K562 (cell line): Measurements from ENCODE around the gene TRUB2. TPM values are rescaled to one million over a fixed set of nuclear protein-coding genes. Genes with fewer than 3 reads are reported as not detected.

Source experiments
- ATAC-seq: fragments of 200-7000 bp; cut with Tn5 transposase; 3 replicates; pipeline ENCODE4 v1.9.1; 2020; ENCODE audit warnings: moderate library complexity
- BruUV-seq: library from RNA; stranded (reverse); fragments of 400-500 nt; replicated peaks from 2 replicates; lab custom pipeline; 2021; lab: Mats Ljungman, UMichigan
- CTCF ChIA-PET: fragments of 300-600 bp; formaldehyde crosslinking; extraction: SDS; loops from one replicate; lab custom pipeline; 2021; ENCODE audit warnings: low intra/inter-chr PET ratio; lab: Yijun Ruan, JAX
- POLR2A ChIA-PET: fragments of 300-600, 350-650 bp; sonication (Branson Sonifier 250); formaldehyde crosslinking; extraction: SDS; loops from one replicate; lab custom pipeline; 2021; ENCODE audit warnings: antibody characterized with exemption, inconsistent platforms; lab: Yijun Ruan, JAX
- DNase-seq, 4 experiments: peaks; one replicate each; pipeline versions ENCODE4 v3.0.0 to v3.0.0-alpha.2; 2011 to 2018; ENCODE audit warnings: low spot score in 3 of 4, mixed read lengths in 3 of 4; ENCODE audit errors: extremely low read depth in 1 of 4
- FAIRE-seq: peaks from 2 replicates; lab custom pipeline; 2011; peaks lifted over from hg19 to GRCh38; lab: Jason Lieb, UNC
- H2AFZ ChIP-seq: 2 replicates; pipeline ENCODE4 v1.6.0; 2011; ENCODE audit warnings: low read depth, low read length, control low read depth, inconsistent platforms
- H3K27ac ChIP-seq: fragments of 200-600 bp; 3 replicates; pipeline ENCODE4 v1.8.0; 2011; ENCODE audit warnings: low read depth, mild to moderate bottlenecking, control low read depth, inconsistent platforms, low read length, moderate library complexity, mixed read lengths; ENCODE audit errors: extremely low read depth
- H3K27me3 ChIP-seq, 2 experiments: fragments of 300-600 bp in 1 of 2; 2 replicates in 1 of 2; 3 replicates in 1 of 2; pipeline versions ENCODE4 v1.6.0 to v1.8.0; 2011; ENCODE audit warnings: inconsistent platforms in 2 of 2, low read length in 2 of 2, mild to moderate bottlenecking in 1 of 2, mixed read lengths in 1 of 2, moderate library complexity in 1 of 2; ENCODE audit not compliant: control insufficient read depth in 2 of 2, insufficient read depth in 2 of 2
- H3K36me3 ChIP-seq: fragments of 300-600 bp; 3 replicates; pipeline ENCODE4 v1.8.0; 2011; ENCODE audit warnings: mild to moderate bottlenecking, low read length, inconsistent platforms; ENCODE audit not compliant: control insufficient read depth, insufficient read depth
- H3K4me1 ChIP-seq, 2 experiments: fragments of 200-600 bp in 1 of 2; replicated peaks in 1 of 2; 2 replicates in 1 of 2; 3 replicates in 1 of 2; pipeline versions ENCODE4 v1.5.1 to v1.8.0; 2011; ENCODE audit warnings: inconsistent platforms in 2 of 2, low read length in 2 of 2, mild to moderate bottlenecking in 1 of 2, mixed read lengths in 1 of 2, moderate library complexity in 1 of 2; ENCODE audit not compliant: control insufficient read depth in 2 of 2, insufficient read depth in 2 of 2
- H3K4me2 ChIP-seq: 2 replicates; pipeline ENCODE4 v1.6.1; 2011; ENCODE audit warnings: low read length, control low read depth, inconsistent platforms, mixed read lengths; ENCODE audit not compliant: insufficient read depth
- H3K4me3 ChIP-seq: fragments of 200-600 bp; sonication (generic), shearing (Covaris generic); 2 replicates; pipeline ENCODE4 v1.5.1; 2016; ENCODE audit warnings: control low read depth, inconsistent platforms
- H3K79me2 ChIP-seq: fragments of 200-600 bp; 3 replicates; pipeline ENCODE4 v1.8.0; 2011; ENCODE audit warnings: low read length, inconsistent platforms; ENCODE audit not compliant: control insufficient read depth, insufficient read depth
- H3K9ac ChIP-seq, 2 experiments: 2 replicates each; pipeline versions ENCODE4 v1.6.0 to v1.6.1; 2011; ENCODE audit warnings: low read depth in 2 of 2, low read length in 2 of 2, control low read depth in 1 of 2, inconsistent platforms in 1 of 2, mild to moderate bottlenecking in 1 of 2, mixed read lengths in 1 of 2; ENCODE audit not compliant: insufficient read depth in 1 of 2
- H3K9me1 ChIP-seq: one replicate; pipeline ENCODE4 v1.6.0; 2011; ENCODE audit warnings: inconsistent platforms, mild to moderate bottlenecking, low read length, moderate library complexity; ENCODE audit not compliant: control insufficient read depth, insufficient read depth
- H3K9me3 ChIP-seq: replicated peaks from 2 replicates; pipeline ENCODE4 v1.5.1; 2011; ENCODE audit warnings: low read depth, low read length, inconsistent platforms; ENCODE audit not compliant: control insufficient read depth, insufficient read depth
- H4K20me1 ChIP-seq: replicated peaks from 2 replicates; pipeline ENCODE4 v1.6.1; 2011; ENCODE audit warnings: low read length, inconsistent platforms, mixed read lengths; ENCODE audit not compliant: control insufficient read depth, insufficient read depth
- ATF1 ChIP-seq, 2 experiments: fragments of 450-650 bp in 1 of 2; IDR thresholded peaks; 2 replicates each; pipeline ENCODE4 v1.6.1; 2016; ENCODE audit warnings: missing compliant biosample characterization in 1 of 2, missing genetic modification characterization in 1 of 2
- ATF4 ChIP-seq: fragments of 450-650 bp; formaldehyde crosslinking; IDR thresholded peaks from 2 replicates; pipeline ENCODE4 v1.4.0; 2022; ENCODE audit warnings: mild to moderate bottlenecking, moderate library complexity
- BDP1 ChIP-seq: IDR thresholded peaks from 3 replicates; pipeline ENCODE4 v1.6.1; 2011; ENCODE audit not compliant: insufficient read length, insufficient read depth
- CTCFL ChIP-seq: IDR thresholded peaks from 2 replicates; pipeline ENCODE4 v1.6.1; 2011; ENCODE audit warnings: borderline replicate concordance, low read depth, mild to moderate bottlenecking, moderate library complexity, low read length; ENCODE audit not compliant: insufficient read depth, poor library complexity, severe bottlenecking
- E2F6 ChIP-seq, 2 experiments: IDR thresholded peaks; 2 replicates each; pipeline ENCODE4 v1.6.1; 2011; ENCODE audit warnings: borderline replicate concordance in 1 of 2, control low read depth in 1 of 2, low read depth in 1 of 2, low read length in 1 of 2, mild to moderate bottlenecking in 1 of 2, mixed read lengths in 1 of 2, moderate library complexity in 1 of 2; ENCODE audit not compliant: insufficient read depth in 1 of 2, insufficient read length in 1 of 2, poor library complexity in 1 of 2, severe bottlenecking in 1 of 2; ENCODE audit errors: extremely low read depth in 1 of 2
- ELF1 ChIP-seq: fragments of 200-800 bp; sonication (Bioruptor generic); IDR thresholded peaks from 2 replicates; pipeline ENCODE4 v1.6.1; 2016; ENCODE audit warnings: missing genetic modification characterization, missing compliant biosample characterization
- MBD2 ChIP-seq: sonication (generic); IDR thresholded peaks from 2 replicates; pipeline ENCODE4 v1.6.1; 2016; ENCODE audit warnings: low read depth, borderline replicate concordance
- POLR2AphosphoS2 ChIP-seq: IDR thresholded peaks from 2 replicates; pipeline ENCODE4 v1.6.1; 2012; ENCODE audit warnings: low read length, improper control_type of control experiment
- RBM39 ChIP-seq: fragments of 200-400 bp; formaldehyde crosslinking; optimal IDR thresholded peaks from 2 replicates; pipeline ENCODE3; 2018; ENCODE audit warnings: low read depth, low read length
- SMAD1 ChIP-seq: fragments of 150-350 bp; IDR thresholded peaks from 2 replicates; pipeline ENCODE4 v1.6.1; 2014; ENCODE audit warnings: low read length, low read depth; ENCODE audit not compliant: partially characterized antibody
- ZKSCAN1 ChIP-seq: fragments of 150-350 bp; IDR thresholded peaks from 2 replicates; pipeline ENCODE4 v1.6.1; 2016; ENCODE audit warnings: low read depth, low read length
- ZNF644 ChIP-seq: fragments of 200-800 bp; sonication (Bioruptor generic); IDR thresholded peaks from 2 replicates; pipeline ENCODE4 v1.6.1; 2016; ENCODE audit warnings: low read depth, missing genetic modification characterization, missing compliant biosample characterization
- ZNF717 ChIP-seq: fragments of 250-450 bp; sonication (Bioruptor Pico); IDR thresholded peaks from 2 replicates; pipeline ENCODE4 v1.5.0; 2021
- WGBS: fragments of 100-300 bp; shearing (Covaris generic); methylation state at CpG from one replicate; pipeline ENCODE4 v1.1.6; 2016; ENCODE audit warnings: low coverage, mixed read lengths; ENCODE audit not compliant: insufficient coverage; ENCODE audit errors: missing lambda C conversion rate; 5-methylcytosine and 5-hydroxymethylcytosine counted together
- in situ Hi-C: fragments of 300-500 bp; cut with MboI; formaldehyde crosslinking; loops from 4 replicates; pipeline ENCODE4 v1.15.0; 2018; ENCODE audit warnings: inconsistent platforms, mixed read lengths
- intact Hi-C: fragments of 100-400 bp; cut with micrococcal nuclease; formaldehyde crosslinking; loops from 2 replicates; pipeline ENCODE4 v1.14.2; 2022
- polyA plus RNA-seq, 8 experiments: library from polyadenylated mRNA; depleted of rRNA in 4 of 8; stranded (reverse) in 5 of 8; unstranded in 3 of 8; fragments of >200 nt; fragmentation: Nextera tagmentation in 2 of 8; fragmentation: Illumina TruSeq in 1 of 8; extraction: Ambion mirVana in 2 of 8; extraction: Trizol in 1 of 8; gene quantifications; 2 replicates each; pipeline versions ENCODE4 v1.2.1 to v1.2.3, GENCODE V29; 2011 to 2014; ENCODE audit warnings: inconsistent platforms in 1 of 8, missing spikeins in 1 of 8
- total RNA-seq, 7 experiments: library from RNA; depleted of rRNA in 6 of 7; stranded (reverse); fragments of >200 nt in 6 of 7; fragmentation: Illumina TruSeq in 2 of 7; extraction: Trizol in 2 of 7; gene quantifications; 2 replicates each; pipeline versions ENCODE4 v1.2.1 to v1.2.3, GENCODE V29; 2011 to 2021; ENCODE audit warnings: low replicate concordance in 1 of 7

TRUB2 gene
- total and polyA plus RNA-seq, 9 of the 15 experiments (the other 6 are each of a cell fraction or from before 2014, with no cell fraction given): 9.3 to 110 (median 63.0) TPM

- Histone ChIP-seq H2AFZ (peak within 1 kb of the TSS; percentile 86), H3K27ac (peak within 1 kb of the TSS; percentile 90), H3K9me1 (no peaks in the 10 kb centered on the region), H3K4me1 (peaks cover 40 to 50% of the 10 kb centered on the region in 2 experiments), H3K36me3 (peaks cover 45% of the 10 kb centered on the region), H3K79me2 (peaks cover 44% of the 10 kb centered on the region), H3K27me3 (no peaks in the 10 kb centered on the region), H4K20me1 (no peaks in the 10 kb centered on the region; the same call in 1 of the 2 replicates), H3K9me3 (no peaks in the 10 kb centered on the region), H3K9ac (peak within 1 kb of the TSS; percentile 94 to 96), H3K4me3 (peak within 1 kb of the TSS; percentile 85), H3K4me2 (peak within 1 kb of the TSS; percentile 98)
- intact Hi-C loops: loop anchor here (1.0 to 10.0 kb wide), 7 partner anchors 25 to 409 kb away; partner anchors contain the start of genes BBLN, CIZ1, COQ4 and DNM1
- BruUV-seq: no TSS peak
- WGBS: under 1% methylated on average over 57 of the region's 57 CpGs
- peak; percentile 80 to 99 (median 96) for DNase-seq
- CTCF ChIA-PET: interaction anchor here (0.6 kb wide), 1 partner anchor 1602 kb away, joined by 3 read pairs; no protein-coding TSS in a partner anchor
- POLR2A ChIA-PET: interaction anchor here (0.5 to 3.0 kb wide), 18 partner anchors 9 to 1587 kb away, joined by 3 to 35 read pairs (median 4); partner anchors contain the start of genes CIZ1 and URM1
- in situ Hi-C loops: loop anchor here (25.0 kb wide), 1 partner anchor 1512 kb away; no protein-coding TSS in a partner anchor
- FAIRE-seq: peak; percentile 11
- peak; percentile 84 for ATAC-seq
- TF ChIP-seq CTCFL: no peak
- TF ChIP-seq POLR2AphosphoS2: peak; percentile 20; the same call in 1 of the 2 replicates
- TF ChIP-seq ZNF717 (CRISPR knock-in tag): no peak
- peak; percentile 51; the same call in 1 of the 2 replicates for TF ChIP-seq ZKSCAN1
- TF ChIP-seq SMAD1: peak; percentile 66
- TF ChIP-seq ATF1 (CRISPR knock-in tag; IDR thresholded peaks at IDR 0.05): no peak
- peak; percentile 99 for TF ChIP-seq ATF1 (tag; IDR thresholded peaks at IDR 0.05)
- no peak for TF ChIP-seq ELF1 (tag)
- no peak for TF ChIP-seq ZNF644 (tag)
- TF ChIP-seq E2F6 (IDR thresholded peaks at IDR 0.05; ENCODE audit: borderline replicate concordance in 1 of 2, extremely low read depth in 1 of 2, insufficient read depth in 1 of 2, insufficient read length in 1 of 2, low read depth in 1 of 2, low read length in 1 of 2, poor library complexity in 1 of 2, severe bottlenecking in 1 of 2): peak in 1 of 2 experiments; percentile 30
- 0 out of 2 replicates have a peak, but pooled peaks have one; percentile 22 for TF ChIP-seq ATF4
- TF ChIP-seq RBM39: peak; percentile 80
- no peak for TF ChIP-seq MBD2
- no peak for TF ChIP-seq BDP1
These were observed 46.8 kb downstream of the TRUB2 start, which contains the start of gene GOLGA2 for GRCh38 chr9:128275198-128276007. GOLGA2 (minus strand) TSS chr9:128276007; CDS start chr9:128275976, 31 bp downstream.
